Measurements from ENCODE around the gene TPRA1. TPM values are rescaled to one million over a fixed set of nuclear protein-coding genes. Genes with fewer than 3 reads are reported as not detected.

The TPRA1 gene
- total and polyA plus RNA-seq, 2 of the 4 experiments (the other 2 are of a cell fraction) = 17.9 to 40.1 TPM

DNA sequence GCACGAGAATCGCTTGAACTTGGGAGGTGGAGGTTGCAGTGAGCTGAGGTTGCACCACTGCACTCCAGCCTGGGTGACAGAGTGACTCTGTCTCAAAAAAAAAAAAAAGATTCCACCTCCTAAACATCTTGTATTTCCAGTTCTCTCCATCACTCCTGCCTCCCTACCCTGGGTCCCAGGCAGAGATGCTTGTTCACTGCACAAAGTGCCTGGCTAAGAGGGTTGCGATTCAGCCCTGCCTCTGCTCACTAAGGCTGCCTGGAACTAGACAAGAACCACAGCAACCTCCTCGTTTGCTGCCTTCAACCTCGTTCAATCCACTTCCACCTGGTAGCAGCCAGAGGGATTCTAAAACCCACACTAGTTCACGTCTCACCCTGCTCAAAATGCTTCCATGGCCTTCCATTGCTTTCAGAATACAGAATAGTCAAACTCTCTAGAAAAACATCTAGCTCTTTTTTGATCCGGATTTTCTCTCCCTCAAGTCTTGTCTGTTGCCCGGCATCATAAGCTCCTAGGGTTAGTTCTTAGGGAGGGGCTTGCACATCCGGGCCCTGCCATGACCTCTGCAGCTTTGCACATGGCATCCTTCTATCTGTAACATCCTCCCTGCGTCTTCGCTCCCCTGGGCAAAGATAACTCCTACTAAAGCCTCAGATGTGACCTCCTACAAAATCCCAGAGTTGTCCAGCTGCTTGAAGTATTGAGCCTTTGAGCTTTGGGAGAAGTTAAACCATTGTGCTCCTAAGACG lies 6.7 kb upstream of the TPRA1 start:
- Histone ChIP-seq H3K36me3 (ENCODE audit: control insufficient read depth, insufficient read depth, low read length) (0 out of 2 replicates have a peak, but pooled peaks cover 2% of the 10 kb centered on the region), H3K9ac (ENCODE audit: low read depth, low read length) (no peak overlapping the region), H3K23ac (ENCODE audit: low read depth, low read length) (no peak overlapping the region), H3K56ac (ENCODE audit: extremely low read depth, insufficient read depth, low read length) (no peak overlapping the region), H2BK15ac (ENCODE audit: low read depth, low read length) (no peak overlapping the region), H3K9me3 (ENCODE audit: control insufficient read depth, insufficient read depth, low read length) (no peaks in the 10 kb centered on the region), H4K91ac (ENCODE audit: insufficient read depth, low read depth, low read length) (no peak overlapping the region), H3K27ac (ENCODE audit: insufficient read depth, low read length) (no peak overlapping the region), H2AK5ac (ENCODE audit: low read depth, low read length) (no peak overlapping the region), H3K4me3 (ENCODE audit: insufficient read depth, low read depth, low read length) (no peak overlapping the region), H3K4ac (ENCODE audit: low read depth, low read length) (no peak overlapping the region), H3K27me3 (ENCODE audit: control insufficient read depth, insufficient read depth, low read length) (no peaks in the 10 kb centered on the region), H4K20me1 (ENCODE audit: insufficient read depth, low read length) (no peaks in the 10 kb centered on the region), H4K8ac (ENCODE audit: low read depth in 2 of 2, low read length in 2 of 2) (peak overlapping the region; percentile 51 to 94; a peak in 1 of 4 replicates), H3K18ac (ENCODE audit: low read depth, low read length) (no peak overlapping the region), H3K79me1 (ENCODE audit: low read depth in 1 of 2, low read length in 2 of 2) (peaks cover 8 to 24% of the 10 kb centered on the region in 2 experiments), H3K4me2 (ENCODE audit: low read depth, low read length) (no peak overlapping the region), H3K14ac (replicated peaks; ENCODE audit: low read depth, low read length) (no peak overlapping the region), H3K9me1 (ENCODE audit: insufficient read depth, low read length) (peaks cover 6% of the 10 kb centered on the region; the same call in 1 of the 2 replicates), H2BK5ac (ENCODE audit: low read depth, low read length, poor library complexity, severe bottlenecking) (no peak overlapping the region), H3K4me1 (ENCODE audit: control insufficient read depth, insufficient read depth, low read length) (peaks cover 1% of the 10 kb centered on the region; the same call in 1 of the 2 replicates), H2BK120ac (ENCODE audit: low read depth, low read length) (no peak overlapping the region), H2BK20ac (ENCODE audit: low read depth, low read length) (no peak overlapping the region), H4K5ac (ENCODE audit: low read depth, low read length) (no peak overlapping the region), H2AK9ac (replicated peaks; ENCODE audit: low read depth, low read length, poor library complexity) (no peak overlapping the region), H2AFZ (replicated peaks; ENCODE audit: low read length, poor library complexity) (no peak overlapping the region)
- 97% methylated on average over 4 of the region's 12 CpGs; no CpG with 5 or more reads in 1 of the 2 experiments for WGBS, 2 experiments (ENCODE audit: extremely low coverage in 2 of 2, insufficient read length in 1 of 2)
- in situ Hi-C loops (cut with MboI; ENCODE audit: low sequenced_read_pairs) (no loop called here), intact Hi-C loops (cut with micrococcal nuclease) (no loop called here), dilution Hi-C loops (cut with HindIII; ENCODE audit: low sequenced_read_pairs, unreplicated experiment) (no loop called here)
- ChIA-PET CTCF (interaction anchor here (0.6 to 1.0 kb wide), 2 partner anchors 22 to 1084 kb away, joined by 3 to 5 read pairs; no protein-coding TSS in a partner anchor), POLR2A (ENCODE audit: unreplicated experiment) (no interaction called here)
- BruUV-seq (replicated peaks) = no TSS peak
- ATAC-seq (ENCODE audit: low read depth) (no peak), DNase-seq (no peak)
- TF ChIP-seq SMC3 (IDR thresholded peaks at IDR 0.05; ENCODE audit: low read depth, low read length) = no peak
- no peak for TF ChIP-seq RAD21 (IDR thresholded peaks at IDR 0.05; ENCODE audit: low read length)
- TF ChIP-seq MAZ (IDR thresholded peaks at IDR 0.05; ENCODE audit: borderline replicate concordance, low read depth, low read length) = no peak
